ENCODE measurements around the gene SLC25A52.

GRCh38 chr18:31723639-31723989 lies 37.1 kb downstream of the SLC25A52 start:
- TF ChIP-seq, protein P1, sequence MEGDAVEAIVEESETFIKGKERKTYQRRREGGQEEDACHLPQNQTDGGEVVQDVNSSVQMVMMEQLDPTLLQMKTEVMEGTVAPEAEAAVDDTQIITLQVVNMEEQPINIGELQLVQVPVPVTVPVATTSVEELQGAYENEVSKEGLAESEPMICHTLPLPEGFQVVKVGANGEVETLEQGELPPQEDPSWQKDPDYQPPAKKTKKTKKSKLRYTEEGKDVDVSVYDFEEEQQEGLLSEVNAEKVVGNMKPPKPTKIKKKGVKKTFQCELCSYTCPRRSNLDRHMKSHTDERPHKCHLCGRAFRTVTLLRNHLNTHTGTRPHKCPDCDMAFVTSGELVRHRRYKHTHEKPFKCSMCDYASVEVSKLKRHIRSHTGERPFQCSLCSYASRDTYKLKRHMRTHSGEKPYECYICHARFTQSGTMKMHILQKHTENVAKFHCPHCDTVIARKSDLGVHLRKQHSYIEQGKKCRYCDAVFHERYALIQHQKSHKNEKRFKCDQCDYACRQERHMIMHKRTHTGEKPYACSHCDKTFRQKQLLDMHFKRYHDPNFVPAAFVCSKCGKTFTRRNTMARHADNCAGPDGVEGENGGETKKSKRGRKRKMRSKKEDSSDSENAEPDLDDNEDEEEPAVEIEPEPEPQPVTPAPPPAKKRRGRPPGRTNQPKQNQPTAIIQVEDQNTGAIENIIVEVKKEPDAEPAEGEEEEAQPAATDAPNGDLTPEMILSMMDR (IDR thresholded peaks at IDR 0.05) = no peak
- TF ChIP-seq POLR2A (IDR thresholded peaks at IDR 0.05) (no peak), POLR2AphosphoS5 (IDR thresholded peaks at IDR 0.05) (no peak), EP300 (IDR thresholded peaks at IDR 0.05) (no peak)

Data from suprapubic skin (tissue), 4 donors.